Loucy (cell line): ENCODE results near the gene ZNF84.

Experiments used
- H2AFZ ChIP-seq: fragments of 200-600 bp; sonication (generic); 2 replicates; pipeline ENCODE4 v1.6.0; 2016; ENCODE audit warnings: antibody characterized with exemption, mild to moderate bottlenecking, low read length, moderate library complexity
- H3F3A ChIP-seq: fragments of 200-600 bp; 2 replicates; pipeline ENCODE4 v1.6.0; 2016; ENCODE audit warnings: antibody characterized with exemption, low read depth, mild to moderate bottlenecking
- H3K27me3 ChIP-seq: fragments of 200-600 bp; sonication (generic); 2 replicates; pipeline ENCODE4 v1.6.1; 2014; ENCODE audit warnings: low read length, mild to moderate bottlenecking; ENCODE audit not compliant: insufficient read depth, poor library complexity, severe bottlenecking
- H3K36me3 ChIP-seq: fragments of 200-600 bp; sonication (generic); 2 replicates; pipeline ENCODE4 v1.6.1; 2016; ENCODE audit warnings: low read length; ENCODE audit not compliant: insufficient read depth
- H3K4me1 ChIP-seq: fragments of 200-600 bp; sonication (generic); 2 replicates; pipeline ENCODE4 v1.5.1; 2014; ENCODE audit warnings: low read length, mild to moderate bottlenecking; ENCODE audit not compliant: insufficient read depth, poor library complexity, severe bottlenecking
- H3K4me2 ChIP-seq: fragments of 200-600 bp; sonication (generic); 2 replicates; pipeline ENCODE4 v1.6.0; 2014; ENCODE audit warnings: antibody characterized with exemption, low read length, low read depth, mild to moderate bottlenecking; ENCODE audit not compliant: poor library complexity, severe bottlenecking
- H3K4me3 ChIP-seq: fragments of 200-600 bp; sonication (generic); 2 replicates; pipeline ENCODE4 v1.5.1; 2014; ENCODE audit warnings: low read length, mild to moderate bottlenecking, mixed read lengths; ENCODE audit not compliant: poor library complexity, severe bottlenecking
- H3K79me2 ChIP-seq: fragments of 200-600 bp; sonication (generic); 2 replicates; pipeline ENCODE4 v1.6.1; 2014; ENCODE audit warnings: low read length; ENCODE audit not compliant: insufficient read depth
- H3K9ac ChIP-seq: fragments of 200-600 bp; sonication (generic); 2 replicates; pipeline ENCODE4 v1.6.0; 2014; ENCODE audit warnings: mild to moderate bottlenecking, low read depth, low read length, moderate library complexity; ENCODE audit not compliant: poor library complexity, severe bottlenecking
- H3K9me2 ChIP-seq: fragments of 200-600 bp; sonication (generic); replicated peaks from 2 replicates; pipeline ENCODE4 v1.6.1; 2016; ENCODE audit warnings: low read depth, low read length, mixed read lengths
- H3K9me3 ChIP-seq: fragments of 200-600 bp; sonication (generic); 2 replicates; pipeline ENCODE4 v1.6.1; 2014; ENCODE audit warnings: mild to moderate bottlenecking, antibody characterized with exemption, low read length, low read depth; ENCODE audit not compliant: insufficient read depth
- H4K20me1 ChIP-seq: fragments of 200-600 bp; sonication (generic); 2 replicates; pipeline ENCODE4 v1.6.0; 2014; ENCODE audit warnings: antibody characterized with exemption, low read length, mild to moderate bottlenecking; ENCODE audit not compliant: insufficient read depth, poor library complexity, severe bottlenecking
- CTCF ChIP-seq: fragments of 200-600 bp; sonication (generic); conservative IDR thresholded peaks from 2 replicates; pipeline ENCODE4 v1.5.1; 2014; ENCODE audit warnings: mild to moderate bottlenecking, antibody characterized with exemption, low read length
- EZH2phosphoT487 ChIP-seq: fragments of 200-600 bp; IDR thresholded peaks from 2 replicates; pipeline ENCODE4 v1.6.1; 2018; ENCODE audit warnings: antibody characterized with exemption, mild to moderate bottlenecking, moderate library complexity, borderline replicate concordance

The ZNF84 gene

GRCh38 chr12:133083345-133083744 lies 46.0 kb downstream of the ZNF84 start:
- H3K9ac ChIP-seq, result no peak overlapping the region
- H3K27me3 ChIP-seq, result no peaks in the 10 kb centered on the region
- TF ChIP-seq EZH2phosphoT487, result no peak
- TF ChIP-seq CTCF, result no peak
- H3K4me1 ChIP-seq, result peaks cover 16% of the 10 kb centered on the region
- H4K20me1 ChIP-seq, result no peaks in the 10 kb centered on the region
- no peak overlapping the region for H2AFZ ChIP-seq
- H3K79me2 ChIP-seq, result peaks cover 12% of the 10 kb centered on the region
- H3K36me3 ChIP-seq, result peaks cover 10% of the 10 kb centered on the region; the same call in 1 of the 2 replicates
- no peak overlapping the region for H3K4me3 ChIP-seq
- H3K9me3 ChIP-seq, result peaks cover 22% of the 10 kb centered on the region
- H3K9me2 ChIP-seq, result no peaks in the 10 kb centered on the region
- no peak overlapping the region for H3K4me2 ChIP-seq
- H3F3A ChIP-seq, result no peaks in the 10 kb centered on the region

- Histone ChIP-seq H3K4me1 (no peaks in the 10 kb centered on the region), H3K9me2 (no peaks in the 10 kb centered on the region), H3F3A (no peaks in the 10 kb centered on the region), H3K4me3 (no peak overlapping the region), H3K36me3 (peaks cover 35% of the 10 kb centered on the region), H3K27me3 (peaks cover 7% of the 10 kb centered on the region), H3K79me2 (no peaks in the 10 kb centered on the region), H3K9ac (no peak overlapping the region), H4K20me1 (no peaks in the 10 kb centered on the region), H3K4me2 (no peak overlapping the region), H2AFZ (no peak overlapping the region), H3K9me3 (peaks cover 88% of the 10 kb centered on the region)
- no peak for TF ChIP-seq CTCF
- TF ChIP-seq EZH2phosphoT487, result no peak
These were observed 68.3 kb downstream of the ZNF84 start for GRCh38 chr12:133105620-133106019.

GRCh38 chr12:133106253-133106652 lies 68.9 kb downstream of the ZNF84 start:
- TF ChIP-seq CTCF (no peak), EZH2phosphoT487 (no peak)
- Histone ChIP-seq H3K9me3 (peaks cover 86% of the 10 kb centered on the region), H3K4me1 (no peaks in the 10 kb centered on the region), H3F3A (no peaks in the 10 kb centered on the region), H3K9me2 (no peaks in the 10 kb centered on the region), H4K20me1 (no peaks in the 10 kb centered on the region), H3K27me3 (peaks cover 7% of the 10 kb centered on the region), H3K4me2 (no peak overlapping the region), H2AFZ (no peak overlapping the region), H3K36me3 (peaks cover 31% of the 10 kb centered on the region), H3K79me2 (no peaks in the 10 kb centered on the region), H3K4me3 (no peak overlapping the region), H3K9ac (no peak overlapping the region)
